Activated CD4-positive, alpha-beta memory T cell treated with anti-CD3 and anti-CD28 coated beads, Interleukin-2, amount 10 ng/mL, durations not matched to agents 7 days and 5 days (primary cell): Measurements from ENCODE around the gene ZNF496. TPM values are rescaled to one million over a fixed set of nuclear protein-coding genes. Genes with fewer than 3 reads are reported as not detected.
A peak's percentile ranks its signal among the peaks of the same experiment; 100 is the strongest.
"Not testable (repeated sequence)": the region's sequence is repeated elsewhere in the genome, so short reads cannot be mapped to it uniquely, and the experiment has no call there.

Source experiments
- CTCF ChIA-PET: fragments of 350-600 bp; sonication (Branson Sonifier 250); formaldehyde crosslinking; loops from one replicate; lab custom pipeline; 2021; ENCODE audit warnings: antibody characterized with exemption, inconsistent platforms; lab: Charles Lee
- POLR2A ChIA-PET: fragments of 350-600 bp; sonication (Branson Sonifier 250); formaldehyde crosslinking; loops from one replicate; lab custom pipeline; 2021; ENCODE audit warnings: antibody characterized with exemption; lab: Charles Lee
- DNase-seq: peaks from one replicate; pipeline ENCODE4 v3.0.0-alpha.2; 2020
- H3K27ac Mint-ChIP-seq: one replicate; pipeline ENCODE4 v1.8.0; 2021; ENCODE audit warnings: mild to moderate bottlenecking, mixed read lengths
- H3K27me3 Mint-ChIP-seq: one replicate; pipeline ENCODE4 v1.8.0; 2021; ENCODE audit warnings: mixed read lengths
- H3K36me3 Mint-ChIP-seq: one replicate; pipeline ENCODE4 v1.8.0; 2021; ENCODE audit warnings: low read depth, mixed read lengths
- H3K4me1 Mint-ChIP-seq: one replicate; pipeline ENCODE4 v1.8.0; 2021; ENCODE audit warnings: mixed read lengths
- H3K4me3 Mint-ChIP-seq: one replicate; pipeline ENCODE4 v1.8.0; 2021; ENCODE audit warnings: mild to moderate bottlenecking, mixed read lengths
- H3K9me3 Mint-ChIP-seq: one replicate; pipeline ENCODE4 v1.8.0; 2021; ENCODE audit warnings: mixed read lengths
- total RNA-seq, 2 experiments: library from RNA; stranded (reverse); gene quantifications; one replicate each; pipeline ENCODE4 v1.2.3, GENCODE V29; 2021

ZNF496 gene
- total RNA-seq, 2 experiments from 2014 or later = 6.4 to 6.5 TPM

GRCh38 chr1:247291833-247292561 is 39.7 kb downstream of the ZNF496 start:
- H3K4me1 Mint-ChIP-seq = peaks cover 3% of the 10 kb centered on the region
- ChIA-PET CTCF (no interaction called here), POLR2A (no interaction called here)
- no peak overlapping the region for H3K4me3 Mint-ChIP-seq
- no peaks in the 10 kb centered on the region for H3K36me3 Mint-ChIP-seq
- no peaks in the 10 kb centered on the region for H3K27me3 Mint-ChIP-seq
- DNase-seq = no peak
- no peak overlapping the region for H3K27ac Mint-ChIP-seq
- peaks cover 20% of the 10 kb centered on the region for H3K9me3 Mint-ChIP-seq

- H3K27ac Mint-ChIP-seq = no peak overlapping the region
- peaks cover 3% of the 10 kb centered on the region for H3K4me1 Mint-ChIP-seq
- no peaks in the 10 kb centered on the region for H3K36me3 Mint-ChIP-seq
- peaks cover 21% of the 10 kb centered on the region for H3K9me3 Mint-ChIP-seq
- DNase-seq = no peak
- ChIA-PET CTCF (no interaction called here), POLR2A (no interaction called here)
- no peak overlapping the region for H3K4me3 Mint-ChIP-seq
- H3K27me3 Mint-ChIP-seq = no peaks in the 10 kb centered on the region
Observed at GRCh38 chr1:247291161-247291560, 40.5 kb downstream of the ZNF496 start.

GRCh38 chr1:247290576-247290975 is 41.1 kb downstream of the ZNF496 start:
- Mint-ChIP-seq H3K4me1 (peaks cover 3% of the 10 kb centered on the region), H3K9me3 (peaks cover 25% of the 10 kb centered on the region), H3K4me3 (no peak overlapping the region), H3K27ac (no peak overlapping the region), H3K27me3 (no peaks in the 10 kb centered on the region), H3K36me3 (no peaks in the 10 kb centered on the region)
- ChIA-PET POLR2A (no interaction called here), CTCF (no interaction called here)
- no peak for DNase-seq

- DNase-seq, H3K27me3 Mint-ChIP-seq, H3K36me3 Mint-ChIP-seq, H3K27ac Mint-ChIP-seq, POLR2A ChIA-PET, H3K4me1 Mint-ChIP-seq, H3K4me3 Mint-ChIP-seq, CTCF ChIA-PET: not testable (repeated sequence)
- H3K9me3 Mint-ChIP-seq = peaks cover 25% of the 10 kb centered on the region
Observed at GRCh38 chr1:247289274-247289892, 42.3 kb downstream of the ZNF496 start.

GRCh38 chr1:247288341-247288740 is 43.3 kb downstream of the ZNF496 start:
- no peaks in the 10 kb centered on the region for H3K27me3 Mint-ChIP-seq
- ChIA-PET CTCF (no interaction called here), POLR2A (no interaction called here)
- H3K9me3 Mint-ChIP-seq = peaks cover 25% of the 10 kb centered on the region
- no peak for DNase-seq
- peaks cover 3% of the 10 kb centered on the region for H3K4me1 Mint-ChIP-seq
- no peak overlapping the region for H3K27ac Mint-ChIP-seq
- no peak overlapping the region for H3K4me3 Mint-ChIP-seq
- H3K36me3 Mint-ChIP-seq = no peaks in the 10 kb centered on the region

- H3K4me3 Mint-ChIP-seq = no peak overlapping the region
- peaks cover 25% of the 10 kb centered on the region for H3K9me3 Mint-ChIP-seq
- no peak overlapping the region for H3K27ac Mint-ChIP-seq
- POLR2A ChIA-PET = no interaction called here
- peak; percentile 11 for DNase-seq
- no peaks in the 10 kb centered on the region for H3K36me3 Mint-ChIP-seq
- H3K4me1 Mint-ChIP-seq = peaks cover 3% of the 10 kb centered on the region
- H3K27me3 Mint-ChIP-seq = no peaks in the 10 kb centered on the region
- CTCF ChIA-PET = no interaction called here
Observed at GRCh38 chr1:247287460-247287859, 44.2 kb downstream of the ZNF496 start.

GRCh38 chr1:247286134-247286670 is 45.5 kb downstream of the ZNF496 start:
- no peak overlapping the region for H3K27ac Mint-ChIP-seq
- no peaks in the 10 kb centered on the region for H3K27me3 Mint-ChIP-seq
- peak; percentile 7 for DNase-seq
- POLR2A ChIA-PET = no interaction called here
- CTCF ChIA-PET = no interaction called here
- no peaks in the 10 kb centered on the region for H3K36me3 Mint-ChIP-seq
- H3K9me3 Mint-ChIP-seq = peaks cover 25% of the 10 kb centered on the region
- H3K4me1 Mint-ChIP-seq = no peaks in the 10 kb centered on the region
- no peak overlapping the region for H3K4me3 Mint-ChIP-seq

- Mint-ChIP-seq H3K36me3 (no peaks in the 10 kb centered on the region), H3K27ac (no peak overlapping the region), H3K9me3 (peaks cover 8% of the 10 kb centered on the region), H3K4me3 (no peak overlapping the region), H3K4me1 (no peaks in the 10 kb centered on the region), H3K27me3 (no peaks in the 10 kb centered on the region)
- POLR2A ChIA-PET = no interaction called here
- CTCF ChIA-PET = no interaction called here
- DNase-seq = no peak
Observed at GRCh38 chr1:247281001-247281574, 50.6 kb downstream of the ZNF496 start.

GRCh38 chr1:247277191-247277590 is 54.5 kb downstream of the ZNF496 start:
- CTCF ChIA-PET = no interaction called here
- no peaks in the 10 kb centered on the region for H3K36me3 Mint-ChIP-seq
- H3K4me3 Mint-ChIP-seq = no peak overlapping the region
- POLR2A ChIA-PET = no interaction called here
- DNase-seq = no peak
- H3K27me3 Mint-ChIP-seq = no peaks in the 10 kb centered on the region
- H3K4me1 Mint-ChIP-seq = no peaks in the 10 kb centered on the region
- peaks cover 9% of the 10 kb centered on the region for H3K9me3 Mint-ChIP-seq
- no peak overlapping the region for H3K27ac Mint-ChIP-seq

GRCh38 chr1:247274605-247275256 is 56.9 kb downstream of the ZNF496 start:
- POLR2A ChIA-PET = no interaction called here
- DNase-seq = no peak
- no peaks in the 10 kb centered on the region for H3K4me1 Mint-ChIP-seq
- H3K9me3 Mint-ChIP-seq = peaks cover 17% of the 10 kb centered on the region
- CTCF ChIA-PET = no interaction called here
- no peaks in the 10 kb centered on the region for H3K27me3 Mint-ChIP-seq
- no peak overlapping the region for H3K4me3 Mint-ChIP-seq
- no peak overlapping the region for H3K27ac Mint-ChIP-seq
- H3K36me3 Mint-ChIP-seq = no peaks in the 10 kb centered on the region

GRCh38 chr1:247273013-247273412 is 58.7 kb downstream of the ZNF496 start:
- H3K4me3 Mint-ChIP-seq = no peak overlapping the region
- no peaks in the 10 kb centered on the region for H3K4me1 Mint-ChIP-seq
- ChIA-PET POLR2A (no interaction called here), CTCF (no interaction called here)
- H3K27ac Mint-ChIP-seq = no peak overlapping the region
- DNase-seq = no peak
- no peaks in the 10 kb centered on the region for H3K36me3 Mint-ChIP-seq
- no peaks in the 10 kb centered on the region for H3K27me3 Mint-ChIP-seq
- H3K9me3 Mint-ChIP-seq = peaks cover 17% of the 10 kb centered on the region

GRCh38 chr1:247270003-247270402 is 61.7 kb downstream of the ZNF496 start:
- CTCF ChIA-PET = no interaction called here
- no peak for DNase-seq
- no peaks in the 10 kb centered on the region for H3K4me1 Mint-ChIP-seq
- POLR2A ChIA-PET = no interaction called here
- H3K4me3 Mint-ChIP-seq = no peak overlapping the region
- peaks cover 8% of the 10 kb centered on the region for H3K9me3 Mint-ChIP-seq
- no peaks in the 10 kb centered on the region for H3K27me3 Mint-ChIP-seq
- peaks cover 2% of the 10 kb centered on the region for H3K36me3 Mint-ChIP-seq
- no peak overlapping the region for H3K27ac Mint-ChIP-seq

GRCh38 chr1:247269133-247269532 is 62.5 kb downstream of the ZNF496 start:
- peaks cover 2% of the 10 kb centered on the region for H3K36me3 Mint-ChIP-seq
- ChIA-PET CTCF (no interaction called here), POLR2A (no interaction called here)
- H3K27me3 Mint-ChIP-seq = no peaks in the 10 kb centered on the region
- peaks cover 8% of the 10 kb centered on the region for H3K9me3 Mint-ChIP-seq
- H3K4me1 Mint-ChIP-seq = no peaks in the 10 kb centered on the region
- no peak overlapping the region for H3K4me3 Mint-ChIP-seq
- no peak overlapping the region for H3K27ac Mint-ChIP-seq
- DNase-seq = no peak
